Chondrocyte (in vitro differentiated cells): ENCODE data around the gene NUTF2. TPM values are rescaled to one million over a fixed set of nuclear protein-coding genes. Genes with fewer than 3 reads are reported as not detected.
A peak's percentile ranks its signal among the peaks of the same experiment; 100 is the strongest.
"Not testable (repeated sequence)": the region's sequence is repeated elsewhere in the genome, so short reads cannot be mapped to it uniquely, and the experiment has no call there.

Experiments
- DNase-seq: peaks from one replicate; pipeline ENCODE4 v3.0.0; 2021; ENCODE audit warnings: mixed read lengths, low spot score
- H3K27ac Mint-ChIP-seq: one replicate; pipeline ENCODE4 v1.8.0; 2021; ENCODE audit warnings: mild to moderate bottlenecking, moderate library complexity, mixed read lengths; ENCODE audit not compliant: unreplicated experiment
- H3K27me3 Mint-ChIP-seq: 2 replicates; pipeline ENCODE4 v1.8.0; 2021; ENCODE audit warnings: low read depth, mixed read lengths
- H3K36me3 Mint-ChIP-seq: 2 replicates; pipeline ENCODE4 v1.8.0; 2021; ENCODE audit warnings: low read depth, mixed read lengths
- H3K4me1 Mint-ChIP-seq: 2 replicates; pipeline ENCODE4 v1.8.0; 2021; ENCODE audit warnings: low read depth, mild to moderate bottlenecking, mixed read lengths
- H3K4me3 Mint-ChIP-seq: one replicate; pipeline ENCODE4 v1.8.0; 2021; ENCODE audit warnings: mild to moderate bottlenecking, moderate library complexity, mixed read lengths; ENCODE audit not compliant: unreplicated experiment
- H3K9me3 Mint-ChIP-seq: 2 replicates; pipeline ENCODE4 v1.8.0; 2021; ENCODE audit warnings: low read depth, mixed read lengths
- CTCF ChIP-seq: fragments of 200-600 bp; sonication (generic); IDR thresholded peaks from 2 replicates; pipeline ENCODE4 v1.5.0; 2021; ENCODE audit warnings: antibody characterized with exemption, mild to moderate bottlenecking, moderate library complexity
- total RNA-seq: library from RNA; stranded (reverse); gene quantifications from 3 replicates; pipeline ENCODE4 v1.2.1, GENCODE V29; 2021

Gene NUTF2
- total RNA-seq, 1 donor from 2014 or later: 135 TPM

DNA sequence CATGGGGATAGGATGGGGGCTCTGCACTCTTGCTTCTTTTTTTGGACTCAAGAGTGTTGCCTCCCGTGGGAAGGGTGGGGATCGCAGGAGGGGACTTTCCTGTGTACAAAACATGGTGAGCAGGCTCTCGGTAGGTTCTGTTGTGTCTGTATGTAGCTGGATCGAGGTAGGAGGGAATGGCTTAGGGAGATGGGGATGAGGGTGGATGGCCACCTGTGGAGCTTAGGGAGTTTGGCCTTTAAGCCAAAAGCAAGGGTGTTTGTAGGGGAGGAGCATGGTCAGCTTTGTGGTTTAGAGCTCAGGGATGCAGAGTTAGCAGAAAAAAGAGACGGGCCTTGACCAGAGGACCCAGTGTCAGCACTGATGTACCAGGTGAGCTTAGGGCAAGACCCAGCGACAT, 15.1 kb downstream of the NUTF2 start:
- Mint-ChIP-seq H3K27me3 (no peaks in the 10 kb centered on the region), H3K36me3 (peaks cover 8% of the 10 kb centered on the region), H3K4me3 (no peak overlapping the region), H3K27ac (peak overlapping the region; percentile 93), H3K4me1 (peaks cover 59% of the 10 kb centered on the region), H3K9me3 (no peaks in the 10 kb centered on the region)
- DNase-seq: no peak
- no peak for TF ChIP-seq CTCF

- Mint-ChIP-seq H3K27ac (peak overlapping the region; percentile 93), H3K4me1 (peaks cover 48% of the 10 kb centered on the region), H3K36me3 (peaks cover 8% of the 10 kb centered on the region), H3K4me3 (peak overlapping the region; percentile 0), H3K27me3 (no peaks in the 10 kb centered on the region), H3K9me3 (no peaks in the 10 kb centered on the region)
- no peak for TF ChIP-seq CTCF
- DNase-seq: no peak
Observed at GRCh38 chr16:67862623-67863583, 16.2 kb downstream of the NUTF2 start.

GRCh38 chr16:67864044-67864443, 17.3 kb downstream of the NUTF2 start:
- Mint-ChIP-seq H3K27ac (peak overlapping the region; percentile 93), H3K36me3 (peaks cover 10% of the 10 kb centered on the region), H3K4me1 (peaks cover 42% of the 10 kb centered on the region)
- not testable (repeated sequence) for DNase-seq, H3K27me3 Mint-ChIP-seq, H3K9me3 Mint-ChIP-seq, H3K4me3 Mint-ChIP-seq

DNA sequence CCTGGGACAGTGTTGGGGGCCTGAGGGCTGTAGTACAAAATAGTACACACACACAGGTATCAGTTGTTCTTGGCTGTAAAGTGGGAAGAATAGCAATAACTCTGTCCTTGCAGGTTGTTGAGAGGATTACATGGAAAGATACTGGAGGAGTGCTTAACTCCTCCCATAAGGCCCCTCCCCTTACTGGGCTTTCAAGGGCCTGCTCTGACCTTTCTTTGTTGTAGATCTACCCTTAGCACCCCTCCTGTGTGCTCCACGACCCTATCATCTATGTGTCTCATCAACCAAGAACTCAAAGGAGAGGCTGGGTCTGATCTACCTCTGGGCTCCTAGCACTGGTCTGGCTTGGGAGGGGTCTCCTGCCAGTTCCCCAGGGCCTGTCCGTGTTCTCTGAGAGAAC, 17.9 kb downstream of the NUTF2 start:
- Mint-ChIP-seq H3K9me3 (no peaks in the 10 kb centered on the region), H3K27ac (peak overlapping the region; percentile 53), H3K27me3 (no peaks in the 10 kb centered on the region), H3K4me3 (no peak overlapping the region), H3K4me1 (peaks cover 42% of the 10 kb centered on the region), H3K36me3 (peaks cover 10% of the 10 kb centered on the region)
- no peak for TF ChIP-seq CTCF
- no peak for DNase-seq

DNA sequence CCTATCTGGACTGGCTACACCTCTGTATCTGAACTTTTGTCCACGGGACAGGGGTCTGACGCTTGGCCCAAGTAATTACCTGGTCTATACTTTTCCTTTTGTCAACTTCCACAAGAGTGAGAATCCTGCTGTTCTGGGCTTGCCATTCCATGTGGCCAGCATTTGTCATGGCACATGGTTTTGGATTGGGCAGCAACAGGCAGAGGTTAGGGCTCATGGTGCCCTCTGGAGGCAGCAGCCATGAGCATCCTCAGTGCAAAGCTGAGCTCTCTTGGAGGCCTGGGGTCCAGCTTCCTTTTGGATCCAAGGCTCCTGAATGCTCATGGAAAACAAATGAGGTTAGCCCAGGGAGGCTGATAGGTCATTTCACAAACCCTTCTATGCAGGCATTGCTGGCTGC, 18.6 kb downstream of the NUTF2 start:
- H3K4me3 Mint-ChIP-seq: no peak overlapping the region

More for the DNA sequence above, 18.6 kb downstream of the NUTF2 start:
- Mint-ChIP-seq H3K36me3 (peaks cover 14% of the 10 kb centered on the region), H3K9me3 (no peaks in the 10 kb centered on the region), H3K27ac (no peak overlapping the region), H3K27me3 (no peaks in the 10 kb centered on the region), H3K4me1 (peaks cover 42% of the 10 kb centered on the region)
- TF ChIP-seq CTCF: peak; percentile 61
- DNase-seq: no peak
